Measurements from ENCODE around the gene ANKS1B. TPM values are rescaled to one million over a fixed set of nuclear protein-coding genes. Genes with fewer than 3 reads are reported as not detected.

Gene ANKS1B
- total RNA-seq, 3 donors from 2014 or later (not counting 1 experiment from before 2014, with no cell fraction given): not detected

DNA sequence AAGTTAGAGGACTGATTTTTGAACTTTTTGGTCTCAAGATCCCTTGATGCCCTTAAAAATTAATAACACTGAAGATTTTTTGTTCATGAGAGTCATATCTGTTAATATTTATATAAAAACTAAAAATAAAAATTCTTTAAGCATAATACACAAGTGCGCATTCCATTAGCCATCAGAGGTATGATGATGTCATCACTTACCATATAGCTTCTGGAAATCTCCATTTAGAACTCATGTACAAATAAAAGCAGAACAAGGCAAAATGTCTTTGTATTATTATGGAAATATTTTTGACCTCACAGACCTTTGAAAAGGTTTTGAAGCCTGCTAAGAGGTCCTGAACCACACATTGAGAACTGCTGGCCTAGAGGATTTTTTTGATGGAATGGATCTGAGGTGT, 551.6 kb downstream of the ANKS1B start:
- Histone ChIP-seq H3K9me3 (ENCODE audit: control insufficient read depth, insufficient read depth, low read length) (no peaks in the 10 kb centered on the region), H3K27me3 (ENCODE audit: control insufficient read depth, insufficient read depth, low read length) (no peaks in the 10 kb centered on the region), H3K4me3 (ENCODE audit: low read length) (no peak overlapping the region), H3K4me1 (ENCODE audit: control insufficient read depth, insufficient read depth, low read length) (no peaks in the 10 kb centered on the region), H3K36me3 (ENCODE audit: control insufficient read depth, insufficient read depth, low read length) (no peaks in the 10 kb centered on the region), H3K27ac (ENCODE audit: low read length) (no peak overlapping the region)
- Mint-ChIP-seq H3K27me3 (ENCODE audit: low read depth in 2 of 2) (no peaks in the 10 kb centered on the region), H3K4me1 (no peaks in the 10 kb centered on the region), H3K9me3 (peaks cover 22 to 25% of the 10 kb centered on the region in 2 donors), H3K4me3 (no peak overlapping the region), H3K36me3 (no peaks in the 10 kb centered on the region), H3K27ac (no peak overlapping the region)
- TF ChIP-seq, protein P1, sequence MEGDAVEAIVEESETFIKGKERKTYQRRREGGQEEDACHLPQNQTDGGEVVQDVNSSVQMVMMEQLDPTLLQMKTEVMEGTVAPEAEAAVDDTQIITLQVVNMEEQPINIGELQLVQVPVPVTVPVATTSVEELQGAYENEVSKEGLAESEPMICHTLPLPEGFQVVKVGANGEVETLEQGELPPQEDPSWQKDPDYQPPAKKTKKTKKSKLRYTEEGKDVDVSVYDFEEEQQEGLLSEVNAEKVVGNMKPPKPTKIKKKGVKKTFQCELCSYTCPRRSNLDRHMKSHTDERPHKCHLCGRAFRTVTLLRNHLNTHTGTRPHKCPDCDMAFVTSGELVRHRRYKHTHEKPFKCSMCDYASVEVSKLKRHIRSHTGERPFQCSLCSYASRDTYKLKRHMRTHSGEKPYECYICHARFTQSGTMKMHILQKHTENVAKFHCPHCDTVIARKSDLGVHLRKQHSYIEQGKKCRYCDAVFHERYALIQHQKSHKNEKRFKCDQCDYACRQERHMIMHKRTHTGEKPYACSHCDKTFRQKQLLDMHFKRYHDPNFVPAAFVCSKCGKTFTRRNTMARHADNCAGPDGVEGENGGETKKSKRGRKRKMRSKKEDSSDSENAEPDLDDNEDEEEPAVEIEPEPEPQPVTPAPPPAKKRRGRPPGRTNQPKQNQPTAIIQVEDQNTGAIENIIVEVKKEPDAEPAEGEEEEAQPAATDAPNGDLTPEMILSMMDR (IDR thresholded peaks at IDR 0.05): no peak
- no CpG with 5 or more reads among the region's 1 CpG for WGBS (ENCODE audit: insufficient coverage)
- ATAC-seq: no peak
- DNase-seq: no peak
- intact Hi-C loops (cut with micrococcal nuclease): no loop called here

DNA sequence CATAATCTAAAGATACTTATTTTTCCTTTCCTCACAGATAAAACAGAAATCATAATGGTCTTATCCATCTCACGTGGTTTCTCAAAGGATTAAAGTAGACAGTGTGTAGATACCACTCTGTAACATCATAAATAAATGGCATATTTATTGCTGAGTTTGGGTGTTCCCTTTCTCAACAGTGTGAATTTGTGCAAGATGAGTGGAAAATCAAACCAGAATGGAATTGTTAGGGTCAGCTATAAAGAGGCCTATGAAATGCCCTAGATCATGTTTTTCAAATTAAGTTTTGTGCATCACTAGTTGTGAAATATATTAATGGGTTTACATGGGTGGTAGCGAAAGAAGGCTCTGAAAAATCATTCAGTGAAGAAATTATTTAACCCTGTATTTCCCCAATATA, 553.5 kb downstream of the ANKS1B start:
- H3K9me3 Mint-ChIP-seq: peaks cover 28 to 30% of the 10 kb centered on the region in 2 donors
- Histone ChIP-seq H3K4me1 (ENCODE audit: control insufficient read depth, insufficient read depth, low read length) (no peaks in the 10 kb centered on the region), H3K27ac (ENCODE audit: low read length) (no peak overlapping the region), H3K9me3 (ENCODE audit: control insufficient read depth, insufficient read depth, low read length) (no peaks in the 10 kb centered on the region), H3K36me3 (ENCODE audit: control insufficient read depth, insufficient read depth, low read length) (no peaks in the 10 kb centered on the region), H3K4me3 (ENCODE audit: low read length) (no peak overlapping the region), H3K27me3 (ENCODE audit: control insufficient read depth, insufficient read depth, low read length) (no peaks in the 10 kb centered on the region)
- DNase-seq (no peak), ATAC-seq (no peak)
- H3K4me3 Mint-ChIP-seq: no peak overlapping the region
- intact Hi-C loops (cut with micrococcal nuclease): no loop called here
- H3K27me3 Mint-ChIP-seq (ENCODE audit: low read depth in 2 of 2): no peaks in the 10 kb centered on the region
- 100% methylated on average over 1 of the region's 2 CpGs for WGBS (ENCODE audit: insufficient coverage)
- no peak overlapping the region for H3K27ac Mint-ChIP-seq
- no peaks in the 10 kb centered on the region for H3K4me1 Mint-ChIP-seq
- no peaks in the 10 kb centered on the region for H3K36me3 Mint-ChIP-seq
- TF ChIP-seq, protein P1 (IDR thresholded peaks at IDR 0.05): no peak

DNA sequence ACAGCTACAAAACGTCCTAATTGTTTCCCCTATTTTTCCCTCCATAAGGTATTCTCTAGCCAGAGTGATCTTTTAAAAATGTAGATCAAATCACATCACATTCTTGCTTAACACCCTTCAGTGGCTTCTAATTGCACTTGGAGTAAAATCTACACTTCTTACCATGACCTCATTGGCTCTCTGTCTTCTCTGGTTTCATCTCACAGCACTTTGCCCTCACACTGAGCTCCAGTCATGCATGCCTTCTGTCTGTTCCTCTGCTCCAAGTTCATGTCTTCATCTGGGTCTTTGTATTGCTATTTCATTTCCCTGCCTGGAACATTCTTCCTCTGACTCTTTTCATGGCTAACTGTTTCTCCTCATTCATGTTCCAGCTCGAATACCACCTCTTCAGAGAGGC, 557.6 kb downstream of the ANKS1B start:
- ATAC-seq (no peak), DNase-seq (no peak)
- H3K4me1 Mint-ChIP-seq: no peaks in the 10 kb centered on the region
- no peaks in the 10 kb centered on the region for H3K4me1 ChIP-seq (ENCODE audit: control insufficient read depth, insufficient read depth, low read length)
- no peaks in the 10 kb centered on the region for H3K27me3 ChIP-seq (ENCODE audit: control insufficient read depth, insufficient read depth, low read length)
- no peaks in the 10 kb centered on the region for H3K36me3 ChIP-seq (ENCODE audit: control insufficient read depth, insufficient read depth, low read length)
- H3K4me3 ChIP-seq (ENCODE audit: low read length): no peak overlapping the region
- WGBS (ENCODE audit: insufficient coverage): 50% methylated on average over 2 of the region's 2 CpGs
- H3K9me3 ChIP-seq (ENCODE audit: control insufficient read depth, insufficient read depth, low read length): no peaks in the 10 kb centered on the region
- H3K27ac ChIP-seq (ENCODE audit: low read length): no peak overlapping the region
- no peak overlapping the region for H3K4me3 Mint-ChIP-seq
- intact Hi-C loops (cut with micrococcal nuclease): no loop called here
- no peaks in the 10 kb centered on the region for H3K27me3 Mint-ChIP-seq (ENCODE audit: low read depth in 2 of 2)
- H3K27ac Mint-ChIP-seq: no peak overlapping the region
- TF ChIP-seq, protein P1 (IDR thresholded peaks at IDR 0.05): no peak
- peaks cover 22 to 25% of the 10 kb centered on the region in 2 donors for H3K9me3 Mint-ChIP-seq
- H3K36me3 Mint-ChIP-seq: no peaks in the 10 kb centered on the region

GRCh38 chr12:99418379-99418778, 566.4 kb downstream of the ANKS1B start:
- ATAC-seq: no peak
- Histone ChIP-seq H3K27me3 (ENCODE audit: control insufficient read depth, insufficient read depth, low read length) (no peaks in the 10 kb centered on the region), H3K9me3 (ENCODE audit: control insufficient read depth, insufficient read depth, low read length) (no peaks in the 10 kb centered on the region), H3K36me3 (ENCODE audit: control insufficient read depth, insufficient read depth, low read length) (no peaks in the 10 kb centered on the region), H3K4me3 (ENCODE audit: low read length) (no peak overlapping the region), H3K27ac (ENCODE audit: low read length) (no peak overlapping the region), H3K4me1 (ENCODE audit: control insufficient read depth, insufficient read depth, low read length) (no peaks in the 10 kb centered on the region)
- no peak overlapping the region for H3K27ac Mint-ChIP-seq
- intact Hi-C loops (cut with micrococcal nuclease): no loop called here
- no peak for DNase-seq
- TF ChIP-seq, protein P1 (IDR thresholded peaks at IDR 0.05): no peak
- H3K36me3 Mint-ChIP-seq: peaks cover 10% of the 10 kb centered on the region
- H3K9me3 Mint-ChIP-seq: peaks cover 18 to 30% of the 10 kb centered on the region in 2 donors
- no peaks in the 10 kb centered on the region for H3K4me1 Mint-ChIP-seq
- no peak overlapping the region for H3K4me3 Mint-ChIP-seq
- H3K27me3 Mint-ChIP-seq (ENCODE audit: low read depth in 2 of 2): no peaks in the 10 kb centered on the region
- 74% methylated on average over 3 of the region's 3 CpGs for WGBS (ENCODE audit: insufficient coverage)

All from natural killer cell (primary cell).